H1 (cell line): ENCODE results near the gene HLTF. TPM values are rescaled to one million over a fixed set of nuclear protein-coding genes. Genes with fewer than 3 reads are reported as not detected.

Experiments
- CTCF ChIA-PET: fragments of 300-600 bp; sonication (Branson Sonifier 250); formaldehyde crosslinking; loops from one replicate; lab custom pipeline; 2021; ENCODE audit not compliant: partially characterized antibody; lab: Charles Lee
- POLR2A ChIA-PET: fragments of 300-600 bp; sonication (Branson Sonifier 250); formaldehyde crosslinking; loops from one replicate; lab custom pipeline; 2021; ENCODE audit warnings: inconsistent platforms; ENCODE audit not compliant: partially characterized antibody; lab: Charles Lee
- DNase-seq, 2 experiments: peaks; one replicate each; pipeline versions ENCODE4 v3.0.0 to v3.0.0-alpha.2; 2010 to 2022; ENCODE audit warnings: low spot score in 2 of 2, low read depth in 1 of 2, mixed read lengths in 1 of 2
- FAIRE-seq: peaks from 2 replicates; lab custom pipeline; 2011; peaks lifted over from hg19 to GRCh38; lab: Jason Lieb, UNC
- H2AFZ ChIP-seq: 2 replicates; pipeline ENCODE4 v1.8.1; 2012; ENCODE audit warnings: low read length, inconsistent platforms
- H2AK5ac ChIP-seq: 2 replicates; pipeline ENCODE4 v1.6.1; 2013; ENCODE audit warnings: low read depth, low read length
- H2BK120ac ChIP-seq: replicated peaks from 2 replicates; pipeline ENCODE3; 2013; ENCODE audit warnings: low read depth, low read length, inconsistent platforms
- H2BK12ac ChIP-seq: 2 replicates; pipeline ENCODE4 v1.6.1; 2013; ENCODE audit warnings: low read depth, low read length
- H2BK15ac ChIP-seq: 2 replicates; pipeline ENCODE4 v1.6.1; 2013; ENCODE audit warnings: low read length
- H2BK20ac ChIP-seq: 2 replicates; pipeline ENCODE4 v1.6.1; 2013; ENCODE audit warnings: low read length
- H2BK5ac ChIP-seq: 2 replicates; pipeline ENCODE4 v1.6.1; 2013; ENCODE audit warnings: low read depth, low read length
- H3K14ac ChIP-seq: 2 replicates; pipeline ENCODE4 v1.6.1; 2013; ENCODE audit warnings: inconsistent platforms; ENCODE audit not compliant: insufficient read length
- H3K18ac ChIP-seq: 2 replicates; pipeline ENCODE4 v1.6.1; 2013; ENCODE audit warnings: low read length; ENCODE audit errors: extremely low read depth
- H3K23ac ChIP-seq: 2 replicates; pipeline ENCODE4 v1.6.1; 2013; ENCODE audit warnings: inconsistent platforms; ENCODE audit not compliant: insufficient read length
- H3K23me2 ChIP-seq: 2 replicates; pipeline ENCODE4 v1.6.1; 2013; ENCODE audit warnings: low read depth, low read length
- H3K27ac ChIP-seq: 2 replicates; pipeline ENCODE4 v1.6.1; 2011; ENCODE audit warnings: low read depth, low read length, inconsistent platforms
- H3K27me3 ChIP-seq, 4 experiments: replicated peaks in 1 of 4; 1 replicate in 1 of 4; 2 replicates in 3 of 4; pipeline versions ENCODE4 v1.6.1 to v1.8.1; 2011 to 2013; ENCODE audit warnings: low read length in 3 of 4, mild to moderate bottlenecking in 3 of 4, inconsistent platforms in 2 of 4, mixed read lengths in 2 of 4, moderate library complexity in 1 of 4; ENCODE audit not compliant: control insufficient read depth in 3 of 4, insufficient read depth in 3 of 4; ENCODE audit errors: extremely low read depth in 1 of 4
- H3K36me3 ChIP-seq, 4 experiments: 2 replicates each; pipeline versions ENCODE4 v1.6.1 to v1.8.1; 2011 to 2013; ENCODE audit warnings: mild to moderate bottlenecking in 4 of 4, low read length in 3 of 4, moderate library complexity in 2 of 4, control low read depth in 1 of 4, inconsistent platforms in 1 of 4; ENCODE audit not compliant: insufficient read depth in 4 of 4, control insufficient read depth in 2 of 4
- H3K4ac ChIP-seq: replicated peaks from 2 replicates; pipeline ENCODE3; 2013; ENCODE audit warnings: low read length, low read depth, mixed read lengths, inconsistent platforms; ENCODE audit not compliant: insufficient read length
- H3K4me1 ChIP-seq, 4 experiments: replicated peaks in 1 of 4; 1 replicate in 1 of 4; 2 replicates in 3 of 4; pipeline versions ENCODE4 v1.6.1 to v1.8.1; 2011 to 2013; ENCODE audit warnings: low read length in 3 of 4, inconsistent platforms in 2 of 4, mixed read lengths in 1 of 4; ENCODE audit not compliant: insufficient read depth in 4 of 4, control insufficient read depth in 3 of 4
- H3K4me2 ChIP-seq, 2 experiments: 2 replicates each; pipeline versions ENCODE4 v1.6.1 to v1.8.1; 2011 to 2013; ENCODE audit warnings: low read depth in 2 of 2, low read length in 2 of 2, control low read depth in 1 of 2, inconsistent platforms in 1 of 2, mild to moderate bottlenecking in 1 of 2; ENCODE audit not compliant: insufficient read depth in 1 of 2
- H3K4me3 ChIP-seq, 4 experiments: fragments of 200-600, 300-600 bp in 1 of 4; sonication (generic), shearing (Covaris generic), sonication (Bioruptor Twin) in 1 of 4; 2 replicates each; pipeline versions ENCODE4 v1.5.1 to v1.8.1; 2011 to 2016; ENCODE audit warnings: low read length in 4 of 4, low read depth in 3 of 4, control low read depth in 2 of 4, inconsistent platforms in 2 of 4, mild to moderate bottlenecking in 2 of 4, mixed read lengths in 1 of 4, moderate library complexity in 1 of 4; ENCODE audit not compliant: insufficient read depth in 2 of 4; ENCODE audit errors: extremely low read depth in 1 of 4
- H3K56ac ChIP-seq: replicated peaks from 2 replicates; pipeline ENCODE3; 2013; ENCODE audit warnings: low read depth, mild to moderate bottlenecking, mixed read lengths, low read length, inconsistent platforms; ENCODE audit not compliant: insufficient read length
- H3K79me1 ChIP-seq: 2 replicates; pipeline ENCODE4 v1.6.1; 2013; ENCODE audit warnings: low read depth, low read length, control low read depth
- H3K79me2 ChIP-seq, 2 experiments: 2 replicates each; pipeline versions ENCODE4 v1.6.1 to v1.8.1; 2012 to 2013; ENCODE audit warnings: low read length in 2 of 2, mild to moderate bottlenecking in 2 of 2, inconsistent platforms in 1 of 2; ENCODE audit not compliant: insufficient read depth in 2 of 2, control insufficient read depth in 1 of 2
- H3K9ac ChIP-seq, 4 experiments: replicated peaks in 1 of 4; 1 replicate in 1 of 4; 2 replicates in 3 of 4; pipeline versions ENCODE4 v1.6.1 to v1.8.1; 2011 to 2013; ENCODE audit warnings: low read depth in 3 of 4, low read length in 3 of 4, control low read depth in 2 of 4, mild to moderate bottlenecking in 2 of 4, moderate library complexity in 2 of 4, inconsistent platforms in 1 of 4; ENCODE audit errors: extremely low read depth in 1 of 4
- H3K9me3 ChIP-seq, 2 experiments: 2 replicates each; pipeline versions ENCODE4 v1.6.1 to v1.8.1; 2012 to 2013; ENCODE audit warnings: mild to moderate bottlenecking in 2 of 2, moderate library complexity in 2 of 2, control low read depth in 1 of 2, inconsistent platforms in 1 of 2, low read depth in 1 of 2, low read length in 1 of 2, mixed read lengths in 1 of 2; ENCODE audit not compliant: insufficient read depth in 2 of 2
- H4K20me1 ChIP-seq, 2 experiments: replicated peaks in 1 of 2; 2 replicates each; pipeline versions ENCODE3 to v1.8.1; 2011 to 2013; ENCODE audit warnings: inconsistent platforms in 2 of 2, low read length in 2 of 2, mild to moderate bottlenecking in 1 of 2; ENCODE audit not compliant: insufficient read depth in 2 of 2, control insufficient read depth in 1 of 2
- H4K5ac ChIP-seq: 2 replicates; pipeline ENCODE4 v1.6.1; 2013; ENCODE audit warnings: low read length, low read depth, mixed read lengths, inconsistent platforms; ENCODE audit not compliant: insufficient read length
- H4K8ac ChIP-seq: 2 replicates; pipeline ENCODE4 v1.8.0; 2013; ENCODE audit warnings: mild to moderate bottlenecking, moderate library complexity, low read length, inconsistent platforms; ENCODE audit not compliant: insufficient read depth; ENCODE audit errors: extremely low read depth
- H4K91ac ChIP-seq: replicated peaks from 2 replicates; pipeline ENCODE3; 2013; ENCODE audit warnings: low read length, mixed read lengths, inconsistent platforms; ENCODE audit not compliant: insufficient read length
- ASH2L ChIP-seq: fragments of 200-600, 300-600 bp; sonication (generic); IDR thresholded peaks from one replicate; pipeline ENCODE4 v1.7.1; 2017; ENCODE audit warnings: low read length
- CBX5 ChIP-seq: fragments of 300-800, 300-1000 bp; sonication (generic); IDR thresholded peaks from 2 replicates; pipeline ENCODE4 v1.7.1; 2016; ENCODE audit warnings: antibody characterized with exemption, low read length, low read depth
- CEBPB ChIP-seq: IDR thresholded peaks from 2 replicates; pipeline ENCODE4 v1.6.1; 2012; ENCODE audit warnings: low read depth, low read length
- POLR2A ChIP-seq, 2 experiments: IDR thresholded peaks; 1 replicate in 1 of 2; 2 replicates in 1 of 2; pipeline ENCODE4 v1.6.1; 2011; ENCODE audit warnings: low read depth in 2 of 2, low read length in 2 of 2, mild to moderate bottlenecking in 2 of 2; ENCODE audit errors: control extremely low read depth in 1 of 2
- TAF7 ChIP-seq: optimal IDR thresholded peaks from 2 replicates; pipeline ENCODE3; 2011; ENCODE audit warnings: low read depth, mild to moderate bottlenecking, inconsistent platforms, low read length, moderate library complexity, borderline replicate concordance
- USF2 ChIP-seq: IDR thresholded peaks from 2 replicates; pipeline ENCODE4 v1.6.1; 2011; ENCODE audit warnings: low read length, improper control_type of control experiment
- WGBS, 2 experiments: shearing (Covaris generic) in 1 of 2; methylation state at CpG; one replicate each; pipeline versions ENCODE4 v1.1.6 to v1.1.7; 2013 to 2015; ENCODE audit warnings: low lambda C conversion rate in 2 of 2, mixed read lengths in 2 of 2, inconsistent platforms in 1 of 2, low coverage in 1 of 2, missing lambda C conversion rate in 1 of 2; ENCODE audit not compliant: insufficient replicate concordance in 2 of 2, insufficient coverage in 1 of 2, insufficient read length in 1 of 2; ENCODE audit errors: extremely low coverage in 1 of 2, missing lambda C conversion rate in 1 of 2; 5-methylcytosine and 5-hydroxymethylcytosine counted together
- polyA plus RNA-seq, 7 experiments: library from polyadenylated mRNA; depleted of rRNA in 3 of 7; stranded (reverse) in 5 of 7; unstranded in 2 of 7; fragments of >200 nt in 5 of 7; fragments of 200-250 nt in 2 of 7; gene quantifications; 1 replicate in 5 of 7; 2 replicates in 1 of 7; 4 replicates in 1 of 7; pipeline versions ENCODE4 v1.2.1 to v1.2.3, GENCODE V29; 2011 to 2013; ENCODE audit warnings: missing spikeins in 2 of 7, mixed read lengths in 2 of 7
- total RNA-seq: library from RNA; stranded (reverse); fragmentation: NEBNext Ultra II Directional; extraction: Animal tissue kit (Norgen Biotek cat#: 25700); gene quantifications from 2 replicates; pipeline ENCODE4 v1.2.1, GENCODE V29; 2021

Gene HLTF
- total and polyA plus RNA-seq, 2 of the 8 experiments (the other 6 are each of a cell fraction or from before 2014, with no cell fraction given) = 18.1 to 60.3 TPM

GRCh38 chr3:149104484-149104883 lies 18.2 kb upstream of the HLTF start:
- Histone ChIP-seq H3K79me1 (no peaks in the 10 kb centered on the region), H4K20me1 (no peaks in the 10 kb centered on the region), H3K56ac (no peak overlapping the region), H3K4ac (no peak overlapping the region), H3K9me3 (peaks cover 7 to 15% of the 10 kb centered on the region in 2 experiments; a peak in 3 of 4 replicates), H3K23me2 (no peaks in the 10 kb centered on the region), H2AK5ac (no peak overlapping the region), H3K9ac (no peak overlapping the region), H4K8ac (no peak overlapping the region), H3K79me2 (no peaks in the 10 kb centered on the region), H2BK12ac (no peak overlapping the region), H3K4me2 (no peak overlapping the region), H2BK5ac (no peak overlapping the region), H3K23ac (no peak overlapping the region), H3K14ac (no peak overlapping the region), H4K5ac (no peak overlapping the region), H2BK120ac (no peak overlapping the region), H3K27ac (no peak overlapping the region), H4K91ac (no peak overlapping the region), H2BK20ac (no peak overlapping the region), H3K4me1 (no peaks in the 10 kb centered on the region), H2BK15ac (no peak overlapping the region), H3K18ac (no peak overlapping the region), H3K4me3 (no peak overlapping the region), H3K36me3 (no peaks in the 10 kb centered on the region), H2AFZ (no peak overlapping the region), H3K27me3 (no peaks in the 10 kb centered on the region)
- no peak for DNase-seq
- CTCF ChIA-PET = no interaction called here
- FAIRE-seq = no peak
- WGBS, 2 experiments = 89% methylated on average over 3 of the region's 3 CpGs; no CpG with 5 or more reads in 1 of the 2 experiments
- POLR2A ChIA-PET = no interaction called here
- TF ChIP-seq CBX5 = no peak
- TF ChIP-seq CEBPB = no peak
- TF ChIP-seq USF2 = no peak
- no peak for TF ChIP-seq POLR2A (IDR thresholded peaks at IDR 0.05; ENCODE audit: control extremely low read depth in 1 of 2, low read depth in 2 of 2, low read length in 2 of 2)
- no peak for TF ChIP-seq ASH2L
- TF ChIP-seq TAF7 = no peak
